H9 (cell line): ENCODE data around the gene CCDC102A. TPM values are rescaled to one million over a fixed set of nuclear protein-coding genes. Genes with fewer than 3 reads are reported as not detected.

Source experiments
- DNase-seq: peaks from one replicate; pipeline ENCODE4 v3.0.0-alpha.2; 2017
- H2AFZ ChIP-seq: one replicate; pipeline ENCODE4 v1.6.1; 2013; ENCODE audit warnings: mild to moderate bottlenecking, low read length, control low read depth, moderate library complexity
- H2AK5ac ChIP-seq: 2 replicates; pipeline ENCODE4 v1.6.1; 2013; ENCODE audit warnings: low read length, control low read depth, mixed read lengths; ENCODE audit not compliant: insufficient read length
- H2BK120ac ChIP-seq: one replicate; pipeline ENCODE4 v1.6.1; 2013; ENCODE audit warnings: low read depth, mild to moderate bottlenecking, low read length, control low read depth, inconsistent platforms; ENCODE audit not compliant: poor library complexity, severe bottlenecking
- H2BK12ac ChIP-seq: 2 replicates; pipeline ENCODE4 v1.6.1; 2013; ENCODE audit warnings: low read length, control low read depth, mixed read lengths, low read depth; ENCODE audit not compliant: insufficient read length
- H2BK15ac ChIP-seq: 2 replicates; pipeline ENCODE4 v1.6.1; 2013; ENCODE audit warnings: low read depth, low read length, control low read depth
- H2BK20ac ChIP-seq: one replicate; pipeline ENCODE4 v1.6.1; 2013; ENCODE audit warnings: low read depth, mild to moderate bottlenecking, low read length, control low read depth, inconsistent platforms; ENCODE audit not compliant: poor library complexity, severe bottlenecking
- H2BK5ac ChIP-seq: 2 replicates; pipeline ENCODE4 v1.6.1; 2013; ENCODE audit warnings: low read length, control low read depth, mixed read lengths; ENCODE audit not compliant: insufficient read length
- H3K14ac ChIP-seq: 2 replicates; pipeline ENCODE4 v1.6.1; 2013; ENCODE audit warnings: low read length, control low read depth; ENCODE audit not compliant: insufficient read depth
- H3K18ac ChIP-seq: 2 replicates; pipeline ENCODE4 v1.6.1; 2013; ENCODE audit warnings: low read depth, mild to moderate bottlenecking, mixed read lengths, low read length, control low read depth; ENCODE audit not compliant: insufficient read length
- H3K23ac ChIP-seq: 2 replicates; pipeline ENCODE4 v1.6.1; 2013; ENCODE audit warnings: low read length, control low read depth, mixed read lengths, low read depth; ENCODE audit not compliant: insufficient read length
- H3K23me2 ChIP-seq: 2 replicates; pipeline ENCODE4 v1.6.1; 2013; ENCODE audit warnings: low read depth, mild to moderate bottlenecking, mixed read lengths, low read length, control low read depth; ENCODE audit not compliant: insufficient read length, poor library complexity, severe bottlenecking
- H3K27ac ChIP-seq: 2 replicates; pipeline ENCODE4 v1.5.1; 2013; ENCODE audit warnings: low read length, control low read depth, mixed read lengths, low read depth; ENCODE audit not compliant: insufficient read length
- H3K27me3 ChIP-seq: 2 replicates; pipeline ENCODE4 v1.6.1; 2013; ENCODE audit warnings: low read length, control low read depth, inconsistent platforms; ENCODE audit not compliant: insufficient read depth
- H3K4ac ChIP-seq: 2 replicates; pipeline ENCODE4 v1.6.1; 2013; ENCODE audit warnings: low read depth, mild to moderate bottlenecking, control low read depth, inconsistent platforms, low read length, moderate library complexity
- H3K4me1 ChIP-seq: 2 replicates; pipeline ENCODE4 v1.6.1; 2013; ENCODE audit warnings: low read length, control low read depth, inconsistent platforms; ENCODE audit not compliant: insufficient read depth
- H3K4me2 ChIP-seq: 2 replicates; pipeline ENCODE4 v1.6.1; 2013; ENCODE audit warnings: low read length, control low read depth, mixed read lengths; ENCODE audit not compliant: insufficient read length, insufficient read depth
- H3K56ac ChIP-seq: 2 replicates; pipeline ENCODE4 v1.6.1; 2013; ENCODE audit warnings: low read depth, mild to moderate bottlenecking, mixed read lengths, low read length, control low read depth; ENCODE audit not compliant: insufficient read length
- H3K79me1 ChIP-seq: 2 replicates; pipeline ENCODE4 v1.6.1; 2013; ENCODE audit warnings: low read depth, mild to moderate bottlenecking, moderate library complexity, low read length, control low read depth, inconsistent platforms; ENCODE audit not compliant: insufficient read depth, poor library complexity, severe bottlenecking
- H3K79me2 ChIP-seq: 2 replicates; pipeline ENCODE4 v1.6.1; 2013; ENCODE audit warnings: low read length, control low read depth, inconsistent platforms; ENCODE audit not compliant: insufficient read depth
- H3K9ac ChIP-seq: 2 replicates; pipeline ENCODE4 v1.6.1; 2013; ENCODE audit warnings: low read length, control low read depth, mixed read lengths; ENCODE audit not compliant: insufficient read length; ENCODE audit errors: extremely low read depth
- H3K9me3 ChIP-seq: one replicate; pipeline ENCODE4 v1.6.1; 2013; ENCODE audit warnings: low read depth, low read length, inconsistent platforms; ENCODE audit not compliant: control insufficient read depth
- H3T11ph ChIP-seq: one replicate; pipeline ENCODE4 v1.6.1; 2013; ENCODE audit warnings: mild to moderate bottlenecking, low read length, control low read depth, inconsistent platforms
- H4K20me1 ChIP-seq: one replicate; pipeline ENCODE4 v1.6.1; 2013; ENCODE audit not compliant: control insufficient read depth, insufficient read length, insufficient read depth
- H4K5ac ChIP-seq: 2 replicates; pipeline ENCODE4 v1.6.1; 2013; ENCODE audit warnings: low read depth, mild to moderate bottlenecking, mixed read lengths, low read length, control low read depth; ENCODE audit not compliant: insufficient read length
- H4K8ac ChIP-seq: replicated peaks from 2 replicates; pipeline ENCODE4 v1.6.1; 2013; ENCODE audit warnings: low read length, control low read depth, mixed read lengths, low read depth; ENCODE audit not compliant: insufficient read length
- H4K91ac ChIP-seq: 2 replicates; pipeline ENCODE4 v1.6.1; 2013; ENCODE audit warnings: low read depth, mild to moderate bottlenecking, moderate library complexity, mixed read lengths, low read length, control low read depth; ENCODE audit not compliant: insufficient read length
- H3K27ac Mint-ChIP-seq, 3 experiments: 2 replicates in 2 of 3; 3 replicates in 1 of 3; pipeline ENCODE4 v1.8.0; 2020 to 2021; ENCODE audit warnings: mixed read lengths in 3 of 3, mild to moderate bottlenecking in 1 of 3, moderate library complexity in 1 of 3
- H3K27me3 Mint-ChIP-seq: 2 replicates; pipeline ENCODE4 v1.8.0; 2021; ENCODE audit warnings: low read depth, mild to moderate bottlenecking, moderate library complexity, mixed read lengths
- H3K36me3 Mint-ChIP-seq, 3 experiments: 2 replicates in 2 of 3; 3 replicates in 1 of 3; pipeline ENCODE4 v1.8.0; 2020 to 2021; ENCODE audit warnings: low read depth in 3 of 3, mixed read lengths in 3 of 3; ENCODE audit not compliant: insufficient read depth in 1 of 3
- H3K4me1 Mint-ChIP-seq, 2 experiments: 2 replicates each; pipeline ENCODE4 v1.8.0; 2020; ENCODE audit warnings: mixed read lengths in 2 of 2
- H3K4me3 Mint-ChIP-seq, 2 experiments: 2 replicates in 1 of 2; 3 replicates in 1 of 2; pipeline ENCODE4 v1.8.0; 2020 to 2021; ENCODE audit warnings: mild to moderate bottlenecking in 2 of 2, mixed read lengths in 2 of 2, moderate library complexity in 1 of 2
- H3K9me3 Mint-ChIP-seq, 2 experiments: 2 replicates in 1 of 2; 3 replicates in 1 of 2; pipeline ENCODE4 v1.8.0; 2020; ENCODE audit warnings: mild to moderate bottlenecking in 2 of 2, mixed read lengths in 2 of 2, moderate library complexity in 1 of 2
- WGBS: extraction: QIAGEN DNeasy Blood & Tissue Kit; methylation state at CpG from one replicate; pipeline ENCODE4 v1.1.7; 2013; ENCODE audit warnings: missing lambda C conversion rate, low lambda C conversion rate, mixed read lengths; ENCODE audit not compliant: insufficient read length; ENCODE audit errors: extremely low coverage; 5-methylcytosine and 5-hydroxymethylcytosine counted together
- total RNA-seq: library from RNA; stranded (reverse); gene quantifications from 2 replicates; pipeline ENCODE4 v1.2.1, GENCODE V29; 2021
- TF ChIP-seq, protein P1 (sequence below): fragments of 200-600 bp; sonication (generic); conservative IDR thresholded peaks from 3 replicates; pipeline ENCODE4 v1.8.0; 2021; ENCODE audit warnings: antibody characterized with exemption, mild to moderate bottlenecking

Gene CCDC102A
- total RNA-seq, 1 experiment from 2014 or later: 8.2 TPM

- Histone ChIP-seq H3K4me1 (no peaks in the 10 kb centered on the region), H3K9ac (no peak overlapping the region), H3K4ac (no peak overlapping the region), H3K9me3 (no peaks in the 10 kb centered on the region), H2BK20ac (no peak overlapping the region), H3K27me3 (no peaks in the 10 kb centered on the region), H3K27ac (no peak overlapping the region), H3K79me2 (no peaks in the 10 kb centered on the region), H3K4me2 (no peak overlapping the region), H4K20me1 (peaks cover 3% of the 10 kb centered on the region), H4K91ac (no peak overlapping the region), H4K8ac (no peak overlapping the region), H3K18ac (no peak overlapping the region), H3K79me1 (no peaks in the 10 kb centered on the region), H3K23ac (no peak overlapping the region), H2AFZ (no peak overlapping the region), H2BK5ac (no peak overlapping the region), H2AK5ac (no peak overlapping the region), H4K5ac (no peak overlapping the region), H3K14ac (no peak overlapping the region), H3T11ph (no peak overlapping the region), H2BK120ac (no peak overlapping the region), H2BK15ac (no peak overlapping the region), H2BK12ac (no peak overlapping the region), H3K23me2 (no peaks in the 10 kb centered on the region), H3K56ac (no peak overlapping the region)
- WGBS: no CpG with 5 or more reads among the region's 8 CpGs
- DNase-seq: no peak
- Mint-ChIP-seq H3K9me3 (peaks cover 0 to 2% of the 10 kb centered on the region in 2 experiments; a peak in 1 of 5 replicates), H3K36me3 (peaks cover 0 to 7% (median 2%) of the 10 kb centered on the region in 3 experiments; a peak in 3 of 7 replicates), H3K27ac (0 out of 7 replicates have a peak overlapping the region, but pooled peaks of 1 of the 3 experiments have one; percentile 76), H3K27me3 (peaks cover 20% of the 10 kb centered on the region), H3K4me3 (no peak overlapping the region), H3K4me1 (peaks cover under 1 to 8% of the 10 kb centered on the region in 2 experiments)
- TF ChIP-seq, protein P1, sequence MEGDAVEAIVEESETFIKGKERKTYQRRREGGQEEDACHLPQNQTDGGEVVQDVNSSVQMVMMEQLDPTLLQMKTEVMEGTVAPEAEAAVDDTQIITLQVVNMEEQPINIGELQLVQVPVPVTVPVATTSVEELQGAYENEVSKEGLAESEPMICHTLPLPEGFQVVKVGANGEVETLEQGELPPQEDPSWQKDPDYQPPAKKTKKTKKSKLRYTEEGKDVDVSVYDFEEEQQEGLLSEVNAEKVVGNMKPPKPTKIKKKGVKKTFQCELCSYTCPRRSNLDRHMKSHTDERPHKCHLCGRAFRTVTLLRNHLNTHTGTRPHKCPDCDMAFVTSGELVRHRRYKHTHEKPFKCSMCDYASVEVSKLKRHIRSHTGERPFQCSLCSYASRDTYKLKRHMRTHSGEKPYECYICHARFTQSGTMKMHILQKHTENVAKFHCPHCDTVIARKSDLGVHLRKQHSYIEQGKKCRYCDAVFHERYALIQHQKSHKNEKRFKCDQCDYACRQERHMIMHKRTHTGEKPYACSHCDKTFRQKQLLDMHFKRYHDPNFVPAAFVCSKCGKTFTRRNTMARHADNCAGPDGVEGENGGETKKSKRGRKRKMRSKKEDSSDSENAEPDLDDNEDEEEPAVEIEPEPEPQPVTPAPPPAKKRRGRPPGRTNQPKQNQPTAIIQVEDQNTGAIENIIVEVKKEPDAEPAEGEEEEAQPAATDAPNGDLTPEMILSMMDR: no peak
Observed at GRCh38 chr16:57522960-57523359, 13.4 kb downstream of the CCDC102A start.
